GM10248 (cell line): ENCODE data around the gene RPP14.
"Not testable (repeated sequence)": the region's sequence is repeated elsewhere in the genome, so short reads cannot be mapped to it uniquely, and the experiment has no call there.

Experiments
- CTCF ChIA-PET: fragments of 300-600 bp; sonication (Branson Sonifier 250); formaldehyde crosslinking; extraction: SDS; loops from one replicate; lab custom pipeline; 2021; ENCODE audit warnings: antibody characterized with exemption; lab: Yijun Ruan, JAX
- POLR2A ChIA-PET: fragments of 350-650 bp; sonication (Branson Sonifier 250); formaldehyde crosslinking; extraction: SDS; loops from one replicate; lab custom pipeline; 2020; ENCODE audit warnings: antibody characterized with exemption; lab: Yijun Ruan, JAX
- DNase-seq: peaks from one replicate; pipeline ENCODE4 v3.0.0; 2012; ENCODE audit errors: extremely low spot score
- TF ChIP-seq, protein P1 (sequence below): IDR thresholded peaks from 2 replicates; pipeline ENCODE4 v1.5.1; 2012; ENCODE audit warnings: mild to moderate bottlenecking, low read depth; ENCODE audit errors: extremely low read depth, missing control alignments, control extremely low read depth

RPP14 gene

DNA sequence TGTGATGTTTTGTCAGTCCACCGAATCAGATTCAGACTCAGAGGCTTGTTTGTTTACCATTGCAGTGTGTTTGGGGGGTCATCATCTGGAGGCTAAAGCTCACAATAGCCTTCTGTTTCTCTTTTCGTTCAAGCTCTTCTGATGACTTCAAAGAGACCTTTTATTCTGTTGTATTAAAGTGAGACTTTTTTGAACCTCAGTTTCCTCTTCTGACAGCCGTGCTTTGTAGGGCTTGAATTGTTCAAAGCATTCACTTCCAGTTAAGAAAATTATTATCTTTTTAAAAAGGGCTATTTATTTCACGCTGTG lies 27.9 kb downstream of the RPP14 start:
- CTCF ChIA-PET: interaction anchor here (0.6 to 11.5 kb wide), 17 partner anchors 8 to 292 kb away, joined by 3 to 101 read pairs (median 6); partner anchors contain the start of genes HTD2 and RPP14
- DNase-seq: no peak

DNA sequence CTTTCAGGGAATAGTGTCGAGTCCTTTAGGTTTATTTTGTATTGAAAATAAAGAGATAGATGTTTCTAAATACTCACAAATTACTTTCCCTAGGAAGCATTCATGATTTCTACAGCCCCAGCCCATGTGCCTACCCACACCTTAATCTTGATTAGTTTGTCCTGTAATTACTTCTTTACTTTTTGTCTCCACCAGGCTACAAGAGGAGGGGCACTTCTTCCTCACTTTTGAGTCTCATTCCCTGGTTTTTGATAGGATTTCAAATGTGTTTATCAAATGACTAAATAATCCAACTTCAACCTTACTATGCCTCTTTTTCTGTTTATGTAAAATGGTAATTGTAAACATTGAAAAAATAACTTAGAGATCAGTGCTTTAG lies 28.4 kb downstream of the RPP14 start:
- CTCF ChIA-PET: interaction anchor here (0.6 to 11.5 kb wide), 18 partner anchors 9 to 291 kb away, joined by 3 to 101 read pairs (median 6); partner anchors contain the start of genes HTD2 and RPP14
- POLR2A ChIA-PET: no interaction called here
- TF ChIP-seq, protein P1, sequence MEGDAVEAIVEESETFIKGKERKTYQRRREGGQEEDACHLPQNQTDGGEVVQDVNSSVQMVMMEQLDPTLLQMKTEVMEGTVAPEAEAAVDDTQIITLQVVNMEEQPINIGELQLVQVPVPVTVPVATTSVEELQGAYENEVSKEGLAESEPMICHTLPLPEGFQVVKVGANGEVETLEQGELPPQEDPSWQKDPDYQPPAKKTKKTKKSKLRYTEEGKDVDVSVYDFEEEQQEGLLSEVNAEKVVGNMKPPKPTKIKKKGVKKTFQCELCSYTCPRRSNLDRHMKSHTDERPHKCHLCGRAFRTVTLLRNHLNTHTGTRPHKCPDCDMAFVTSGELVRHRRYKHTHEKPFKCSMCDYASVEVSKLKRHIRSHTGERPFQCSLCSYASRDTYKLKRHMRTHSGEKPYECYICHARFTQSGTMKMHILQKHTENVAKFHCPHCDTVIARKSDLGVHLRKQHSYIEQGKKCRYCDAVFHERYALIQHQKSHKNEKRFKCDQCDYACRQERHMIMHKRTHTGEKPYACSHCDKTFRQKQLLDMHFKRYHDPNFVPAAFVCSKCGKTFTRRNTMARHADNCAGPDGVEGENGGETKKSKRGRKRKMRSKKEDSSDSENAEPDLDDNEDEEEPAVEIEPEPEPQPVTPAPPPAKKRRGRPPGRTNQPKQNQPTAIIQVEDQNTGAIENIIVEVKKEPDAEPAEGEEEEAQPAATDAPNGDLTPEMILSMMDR: no peak
- no peak for DNase-seq

More for the DNA sequence above, 27.9 kb downstream of the RPP14 start:
- POLR2A ChIA-PET: no interaction called here
- TF ChIP-seq, protein P1: no peak

DNA sequence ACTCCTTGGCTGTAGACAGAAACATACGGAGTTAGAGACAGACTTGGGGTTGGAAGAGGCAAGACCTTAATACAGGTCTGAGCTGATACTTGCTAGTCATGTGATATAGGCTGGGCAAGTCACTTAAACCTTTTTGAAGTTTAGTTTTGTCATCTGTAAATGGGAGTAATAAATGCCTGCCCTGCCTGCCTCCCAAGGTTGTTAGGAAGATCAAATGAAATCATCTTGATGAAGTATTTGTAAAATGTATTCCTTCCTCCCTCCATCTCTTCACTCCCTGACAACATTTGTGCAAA lies 29.6 kb downstream of the RPP14 start:
- DNase-seq: no peak
- ChIA-PET CTCF (interaction anchor here (0.7 to 11.5 kb wide), 10 partner anchors 10 to 80 kb away, joined by 3 to 101 read pairs (median 10); partner anchors contain the start of genes HTD2 and RPP14), POLR2A (interaction anchor here (0.6 to 0.8 kb wide), 2 partner anchors 17 to 20 kb away, joined by 3 to 5 read pairs; no protein-coding TSS in a partner anchor)
- TF ChIP-seq, protein P1: no peak

DNA sequence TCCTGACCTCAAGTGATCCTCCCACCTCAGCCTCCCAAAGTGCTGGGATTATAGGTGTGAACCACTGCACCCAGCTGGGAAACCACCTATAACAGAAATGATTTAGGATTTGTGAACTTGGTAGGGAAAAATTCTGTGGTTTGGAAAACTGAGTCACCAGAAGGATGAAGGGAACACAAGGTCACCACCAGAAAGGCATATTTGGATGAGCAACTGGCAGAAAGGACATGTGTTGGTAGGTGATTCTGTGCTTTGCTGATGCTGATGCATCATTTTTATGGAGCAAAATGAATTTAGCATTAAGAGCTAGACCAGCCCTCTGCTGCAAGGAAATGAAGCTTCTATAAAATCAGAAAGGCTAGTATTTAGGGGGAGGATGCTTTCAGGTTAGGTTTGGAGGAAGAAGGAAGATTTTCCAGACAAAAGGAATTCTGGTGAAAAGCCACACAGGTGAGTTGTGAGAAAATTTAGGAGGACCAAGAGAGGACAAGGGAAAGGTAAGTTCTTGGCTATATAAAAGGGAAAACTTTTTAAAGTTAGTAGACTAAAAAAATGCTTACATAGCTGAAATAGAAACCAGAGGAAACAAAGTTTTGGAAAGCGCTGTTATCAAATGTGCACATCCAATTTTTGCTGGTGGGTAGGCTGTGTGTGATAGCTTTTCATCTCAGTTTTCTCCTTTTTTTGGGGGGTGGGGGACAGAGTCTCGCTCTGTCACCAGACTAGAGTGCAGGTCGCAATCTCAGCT lies 30.3 kb downstream of the RPP14 start:
- CTCF ChIA-PET: interaction anchor here (0.7 to 11.5 kb wide), 11 partner anchors 10 to 155 kb away, joined by 3 to 101 read pairs (median 6); partner anchors contain the start of genes HTD2, KCTD6 and RPP14
- POLR2A ChIA-PET: no interaction called here
- TF ChIP-seq, protein P1: no peak
- DNase-seq: no peak

DNA sequence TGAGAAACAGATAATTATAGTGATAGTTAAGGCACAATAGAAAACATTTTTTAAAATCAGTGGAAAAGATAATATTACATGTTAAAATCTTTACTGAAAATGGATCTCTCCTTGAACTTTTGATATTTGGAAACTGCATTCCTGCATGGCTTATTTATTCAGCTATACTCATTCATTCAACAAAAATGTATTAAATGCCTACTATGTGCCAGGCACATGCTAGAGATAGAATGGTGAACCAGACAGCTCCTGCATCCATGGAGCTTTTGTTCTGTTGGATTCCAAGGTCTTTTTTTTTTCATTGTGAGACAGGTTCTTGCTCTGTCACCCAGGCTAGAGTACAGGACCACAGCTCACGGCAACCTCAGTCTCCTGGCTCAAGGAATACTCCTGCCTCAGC lies 31.1 kb downstream of the RPP14 start:
- TF ChIP-seq, protein P1: no peak
- CTCF ChIA-PET: interaction anchor here (0.8 to 11.5 kb wide), 6 partner anchors 9 to 154 kb away, joined by 3 to 101 read pairs (median 5); partner anchors contain the start of genes HTD2, KCTD6 and RPP14
- POLR2A ChIA-PET: no interaction called here
- DNase-seq: no peak

DNA sequence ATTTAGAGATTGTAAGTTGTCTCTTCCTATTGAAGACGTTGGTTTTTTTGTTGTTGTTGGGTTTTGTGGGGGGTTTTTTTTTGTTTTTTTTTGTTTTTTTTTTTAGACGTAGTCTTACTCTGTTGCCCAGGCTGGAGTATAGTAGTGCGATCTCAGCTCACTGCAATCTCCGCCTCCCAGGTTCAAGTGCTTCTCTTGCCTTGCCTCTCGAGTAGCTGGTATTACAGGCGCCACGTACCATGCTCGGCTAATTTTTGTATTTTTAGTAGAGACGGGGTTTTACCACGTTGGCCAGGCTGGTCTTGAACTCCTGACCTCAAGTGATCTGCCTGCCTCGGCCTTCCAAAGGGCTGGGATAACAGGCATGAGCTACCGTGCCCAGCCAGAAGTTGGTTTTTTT lies 33.1 kb downstream of the RPP14 start:
- CTCF ChIA-PET: interaction anchor here (0.8 to 11.5 kb wide), 3 partner anchors 12 to 33 kb away, joined by 3 to 101 read pairs (median 4); partner anchors contain the start of genes HTD2 and RPP14
- DNase-seq, POLR2A ChIA-PET: not testable (repeated sequence)
